T1000 (cell line): ENCODE measurements around the gene VGLL4.

Source experiments
- DNase-seq: peaks from one replicate; lab custom pipeline; 2025; ENCODE audit warnings: mixed read lengths; lab: John Stamatoyannopoulos, UW

VGLL4 gene

DNA sequence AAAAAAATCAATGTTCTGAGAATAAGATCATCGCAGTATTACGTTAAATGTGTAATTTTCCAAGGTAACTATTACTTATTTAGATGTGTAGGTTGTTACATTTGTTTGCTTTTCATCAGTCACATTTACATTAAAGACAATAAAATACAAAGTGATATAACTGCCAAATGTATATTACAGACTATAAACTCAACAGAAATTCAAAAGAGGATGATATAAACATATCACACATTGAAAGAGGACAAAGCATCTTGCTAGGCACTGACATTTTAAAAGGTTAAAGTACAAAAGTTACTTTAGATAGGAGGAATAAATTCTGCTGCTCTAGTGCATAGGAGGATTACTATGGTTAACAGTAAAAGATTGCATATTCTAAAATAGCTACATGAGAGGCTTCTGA lies 16.1 kb downstream of the VGLL4 start:
- DNase-seq, result no peak

DNA sequence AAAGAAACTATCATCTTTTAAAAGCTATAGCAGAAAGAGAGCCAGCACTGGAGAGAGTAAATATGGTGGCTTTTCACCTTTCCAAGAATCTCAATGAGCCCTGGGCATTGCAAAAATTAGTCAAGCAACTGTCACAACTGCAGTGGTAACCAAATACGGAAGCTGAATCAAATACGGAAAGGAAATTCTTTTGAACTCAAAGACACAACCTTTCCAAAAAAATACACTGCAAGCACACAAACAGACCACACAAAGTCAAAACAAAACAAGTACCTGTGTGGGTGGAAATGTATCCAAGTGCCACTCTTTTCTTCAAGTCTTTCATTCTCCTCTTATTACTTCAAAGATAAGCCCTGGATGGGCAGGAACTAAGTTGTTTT lies 17.6 kb downstream of the VGLL4 start:
- DNase-seq, result no peak

DNA sequence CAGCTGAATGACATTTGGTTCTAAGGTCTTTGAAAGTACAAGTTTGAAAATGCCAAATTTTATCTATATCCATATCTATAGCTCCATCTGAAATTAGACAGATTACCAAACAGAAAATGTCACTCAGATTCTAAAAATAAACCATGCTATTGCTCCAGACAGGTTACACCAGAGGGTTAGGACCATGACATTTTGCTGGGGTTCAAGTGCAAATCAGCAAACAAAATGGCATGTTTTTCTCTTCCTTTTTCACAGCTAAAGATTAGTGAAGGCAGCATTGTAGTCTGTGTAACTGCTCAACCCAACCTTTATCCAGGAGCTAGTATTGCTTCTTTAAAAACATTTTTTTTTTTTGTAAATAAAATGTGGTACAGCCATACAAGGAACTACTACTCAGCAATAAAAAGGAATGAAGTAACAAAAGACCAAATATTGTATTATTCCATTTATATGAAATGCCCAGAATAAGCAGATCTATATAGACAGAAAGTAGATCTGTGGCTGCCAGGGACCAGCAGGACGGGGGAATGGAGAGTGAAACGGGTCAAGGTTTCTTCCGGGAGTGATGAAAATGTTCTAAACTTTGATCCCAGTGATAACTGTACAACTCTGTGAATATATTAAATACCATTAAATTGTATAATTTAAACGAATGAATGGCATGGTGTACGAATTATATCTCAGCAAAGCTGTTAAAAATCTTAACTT lies 18.2 kb downstream of the VGLL4 start:
- no peak for DNase-seq

DNA sequence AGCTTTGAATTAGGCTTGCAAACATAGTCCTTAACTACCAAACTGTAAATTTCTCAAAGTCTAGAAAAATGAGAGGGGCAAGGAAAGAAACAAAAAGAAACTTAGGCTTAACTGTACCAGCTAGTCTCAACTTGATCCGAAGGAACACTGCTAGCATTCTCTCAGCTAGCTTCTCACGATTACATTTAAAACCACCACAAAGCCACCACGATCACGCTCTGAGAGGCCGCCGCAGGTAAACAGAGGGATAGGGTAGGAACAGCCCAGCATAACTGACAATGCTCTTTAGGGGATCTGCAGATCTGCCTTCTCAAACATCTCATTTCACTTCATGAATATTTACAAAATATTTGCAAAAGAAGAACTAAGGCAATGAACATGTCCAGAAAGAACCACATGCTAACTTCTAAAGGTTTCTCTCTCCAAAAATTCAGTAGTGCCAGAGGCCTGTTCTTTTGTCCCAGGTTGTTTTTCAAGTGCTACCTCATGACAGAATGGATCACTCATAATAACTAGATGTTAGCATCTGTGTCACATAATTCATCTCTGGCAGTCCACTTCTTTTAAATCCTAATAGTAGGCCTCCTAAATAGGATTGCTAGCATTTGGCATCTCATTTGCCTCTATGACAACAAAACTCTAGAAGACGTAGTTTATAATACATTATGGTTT lies 18.9 kb downstream of the VGLL4 start:
- DNase-seq, result no peak

DNA sequence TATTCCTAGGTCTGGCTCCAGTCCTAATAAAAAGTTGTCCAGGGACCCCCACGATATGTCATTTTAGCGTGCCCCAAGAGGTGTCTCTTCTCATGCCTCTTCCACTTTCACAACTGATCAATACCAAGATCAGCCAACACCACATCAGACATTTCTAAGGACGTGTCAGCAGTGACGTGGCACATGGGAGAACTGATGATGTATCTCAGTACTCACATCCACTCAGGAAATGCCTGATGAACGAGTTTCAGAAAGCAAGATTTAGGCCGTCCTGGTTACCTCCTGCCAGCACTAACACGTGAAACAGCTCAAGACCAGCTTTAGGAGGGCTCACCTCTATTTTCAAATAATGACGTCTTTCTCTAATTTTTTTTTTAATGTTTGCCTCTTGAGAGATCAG lies 19.6 kb downstream of the VGLL4 start:
- no peak for DNase-seq

DNA sequence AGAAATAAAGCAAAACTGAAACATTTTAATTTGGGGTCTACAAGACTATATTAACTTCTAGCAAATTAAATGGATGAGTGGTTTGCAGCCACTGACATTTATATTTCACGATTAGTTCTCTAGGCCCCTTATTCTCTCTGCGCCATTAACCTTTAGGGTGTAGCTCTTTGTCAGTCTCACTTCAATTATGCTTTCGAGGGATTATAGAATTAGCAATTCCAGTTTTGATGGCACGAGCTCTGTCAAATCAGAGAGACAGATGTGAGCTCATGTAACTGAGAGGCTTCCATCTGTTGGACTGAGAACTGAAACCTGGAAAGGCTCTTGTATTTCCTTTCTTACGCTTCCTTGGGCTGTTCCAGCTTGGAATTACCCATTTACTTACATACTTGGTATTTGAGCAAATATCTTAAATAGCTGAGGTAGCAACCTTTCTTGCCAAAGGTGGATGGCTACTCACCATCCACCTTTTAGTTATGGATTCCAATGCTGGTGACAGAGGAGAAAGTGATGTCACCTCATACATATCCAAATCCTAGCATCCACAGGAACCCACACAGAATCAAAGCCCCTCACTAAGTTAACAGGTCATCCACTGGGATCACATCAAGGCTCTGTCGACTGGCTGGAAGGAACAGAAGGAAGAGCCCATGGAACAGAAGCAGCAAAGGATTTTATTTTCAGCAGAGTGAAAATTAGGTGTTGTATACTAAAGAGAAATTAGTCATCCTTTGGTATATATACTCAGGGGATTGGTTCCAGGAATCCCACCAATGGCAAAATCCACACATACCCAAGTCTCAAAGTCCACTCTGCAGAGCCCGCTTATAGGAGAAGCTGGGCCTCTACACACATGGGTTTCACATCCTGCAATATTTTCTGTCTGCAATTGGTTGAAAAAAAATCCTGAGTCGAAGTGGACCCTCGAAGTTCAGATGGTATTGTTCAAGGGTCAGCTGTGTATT lies 20.8 kb downstream of the VGLL4 start:
- DNase-seq, result no peak

DNA sequence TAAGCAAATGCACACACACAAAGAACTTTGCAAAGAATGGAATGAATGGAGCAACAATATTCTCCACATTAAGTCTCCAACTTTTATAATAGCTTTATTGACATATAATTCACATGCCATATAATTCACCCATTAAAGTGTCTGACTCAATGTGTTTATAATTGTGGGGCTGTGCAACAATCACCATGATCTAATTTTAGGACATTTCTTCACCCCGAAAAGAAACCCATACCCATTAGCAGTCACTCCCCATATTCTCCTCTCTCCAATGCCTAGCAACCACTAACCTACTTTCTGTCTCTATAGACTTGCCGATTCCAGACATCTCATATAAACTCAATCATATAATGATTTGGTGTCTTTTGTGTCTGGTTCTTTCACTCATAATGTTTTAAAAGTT lies 22.6 kb downstream of the VGLL4 start:
- DNase-seq, result no peak

DNA sequence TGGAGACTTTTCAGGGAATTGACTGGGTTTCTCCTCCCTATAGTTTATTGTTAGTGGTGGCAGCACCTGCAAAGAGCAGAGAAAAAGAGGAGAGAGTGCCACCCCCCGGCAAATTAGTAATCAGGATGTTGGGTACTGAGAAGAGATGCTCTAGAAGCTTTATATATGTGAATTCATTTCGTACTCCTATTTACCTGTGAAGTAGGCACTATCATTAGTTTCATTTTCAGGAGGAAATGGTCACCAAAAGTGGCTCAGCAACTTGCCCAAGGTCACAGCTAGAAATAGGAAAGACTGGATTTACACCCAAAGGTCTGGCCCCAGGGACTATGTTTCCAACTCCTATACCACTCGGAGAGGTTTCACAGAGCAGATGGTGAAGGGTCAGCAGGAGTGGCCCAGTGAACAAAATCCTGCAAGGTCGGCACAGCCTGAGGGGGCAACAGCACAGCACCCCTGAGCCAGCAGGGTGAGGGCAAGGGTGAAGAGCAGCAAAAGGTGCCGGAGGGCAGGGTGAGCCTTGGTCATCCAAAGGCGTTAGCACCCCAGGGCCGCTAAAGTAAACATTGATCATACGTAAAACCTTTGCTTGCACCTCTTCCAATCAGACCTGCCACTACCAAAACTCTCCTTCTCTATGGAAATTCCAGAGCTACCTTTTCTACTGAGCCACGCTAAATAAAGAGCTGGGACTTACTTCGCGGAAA lies 23.6 kb downstream of the VGLL4 start:
- no peak for DNase-seq

DNA sequence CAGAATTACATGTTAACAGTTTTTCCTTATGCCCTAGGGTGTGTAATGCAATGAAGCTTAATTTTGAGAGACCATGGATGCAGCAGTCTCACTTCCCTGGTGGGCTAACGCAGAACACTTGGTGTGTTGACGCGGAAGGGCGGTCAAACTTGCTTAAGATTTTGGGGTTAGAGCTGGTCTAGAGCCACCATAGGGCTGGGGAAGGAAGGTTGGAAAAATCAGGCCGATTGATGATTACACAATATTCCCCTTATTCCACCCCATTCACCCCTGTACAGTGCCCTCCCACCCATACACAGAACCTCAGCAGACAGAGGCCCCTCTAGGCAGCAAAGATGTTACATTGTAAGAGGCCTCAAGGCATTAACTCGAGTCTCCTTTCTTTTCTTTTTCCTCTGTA lies 24.3 kb downstream of the VGLL4 start:
- DNase-seq, result no peak

DNA sequence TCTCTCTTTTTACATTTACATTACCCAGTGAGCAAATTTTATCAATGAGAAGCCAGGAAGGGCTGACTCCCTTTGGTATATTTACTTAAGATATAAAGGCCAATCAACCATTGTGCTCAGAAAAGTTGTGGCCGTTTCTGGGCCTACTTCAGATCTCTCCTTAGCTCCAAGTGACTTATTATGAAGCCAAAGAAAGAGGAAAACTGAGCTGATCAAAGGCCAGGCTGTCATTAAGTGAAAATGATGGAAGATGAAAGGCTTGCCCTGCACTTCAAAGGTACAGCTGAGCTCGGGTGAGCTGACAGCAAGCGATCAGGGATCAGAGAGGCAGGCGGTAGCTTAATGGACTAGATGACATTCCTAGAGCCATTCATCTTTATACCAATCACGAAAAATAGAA lies 24.8 kb downstream of the VGLL4 start:
- no peak for DNase-seq

DNA sequence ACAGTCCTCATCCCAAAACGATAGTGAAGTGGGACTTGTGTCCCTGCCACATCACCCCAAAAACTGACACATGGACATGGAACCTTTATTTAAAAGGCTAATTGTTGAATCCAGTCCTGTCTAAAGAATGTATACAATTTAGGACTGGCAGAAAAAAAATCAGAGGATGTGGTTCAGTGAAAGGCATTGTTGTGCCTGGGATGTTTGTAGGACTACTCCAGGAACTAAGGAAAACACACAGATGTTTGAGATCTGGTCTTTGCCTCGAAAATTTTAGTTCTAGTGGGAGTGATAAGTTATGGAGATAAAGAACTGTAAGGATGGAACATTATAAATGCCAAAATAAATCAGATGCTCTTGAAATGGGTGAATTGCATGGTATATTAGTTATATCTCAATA lies 27.2 kb downstream of the VGLL4 start:
- no peak for DNase-seq

DNA sequence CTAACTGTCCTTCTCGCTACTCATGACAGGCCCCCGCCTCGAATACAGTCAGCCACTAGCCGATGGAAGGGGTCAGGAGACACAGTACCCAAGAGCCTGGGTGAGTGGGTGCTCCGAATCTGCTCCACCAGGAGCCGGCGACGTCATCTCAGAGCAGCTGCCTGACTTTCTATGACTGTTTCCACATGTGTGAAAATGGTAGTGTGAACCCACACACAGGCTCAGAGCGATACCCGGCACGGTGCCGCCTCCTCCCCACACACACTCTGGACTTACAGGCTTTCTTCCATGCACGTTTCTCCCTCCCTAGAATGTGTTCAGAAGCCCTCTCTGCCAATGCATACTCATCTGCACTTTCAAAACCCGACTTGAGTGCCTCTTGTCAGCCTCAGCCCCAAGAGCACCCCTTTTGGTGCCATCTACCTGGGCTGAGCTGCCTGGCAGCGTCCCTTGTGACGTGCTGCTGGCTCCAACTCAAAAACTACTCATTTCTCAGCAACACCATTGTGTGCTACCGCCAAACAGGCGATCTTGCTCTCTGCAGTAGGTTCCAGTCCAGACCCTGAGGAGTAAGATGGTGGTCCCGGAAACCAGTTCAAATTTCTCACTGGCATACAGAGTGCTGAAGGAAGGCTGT lies 29.7 kb downstream of the VGLL4 start:
- no peak for DNase-seq

DNA sequence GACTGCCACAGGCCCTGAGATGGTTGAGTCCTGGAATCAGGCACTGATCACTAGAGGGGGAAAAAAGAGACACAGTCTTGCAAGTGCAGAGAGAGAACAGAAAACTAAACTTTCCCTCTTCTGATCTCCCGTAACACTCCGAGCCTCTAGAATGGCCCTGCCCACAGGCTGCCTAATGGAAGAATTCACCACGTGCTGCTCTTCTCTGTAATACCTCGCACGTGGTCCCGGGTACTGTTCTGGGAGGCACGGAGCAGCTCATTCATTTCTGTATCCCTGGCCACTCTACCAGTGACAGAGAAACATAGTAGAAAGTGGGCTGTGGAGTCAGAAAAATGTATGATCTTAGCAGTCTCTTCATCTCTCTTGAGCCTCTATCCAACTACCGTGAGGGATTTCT lies 30.4 kb downstream of the VGLL4 start:
- no peak for DNase-seq

DNA sequence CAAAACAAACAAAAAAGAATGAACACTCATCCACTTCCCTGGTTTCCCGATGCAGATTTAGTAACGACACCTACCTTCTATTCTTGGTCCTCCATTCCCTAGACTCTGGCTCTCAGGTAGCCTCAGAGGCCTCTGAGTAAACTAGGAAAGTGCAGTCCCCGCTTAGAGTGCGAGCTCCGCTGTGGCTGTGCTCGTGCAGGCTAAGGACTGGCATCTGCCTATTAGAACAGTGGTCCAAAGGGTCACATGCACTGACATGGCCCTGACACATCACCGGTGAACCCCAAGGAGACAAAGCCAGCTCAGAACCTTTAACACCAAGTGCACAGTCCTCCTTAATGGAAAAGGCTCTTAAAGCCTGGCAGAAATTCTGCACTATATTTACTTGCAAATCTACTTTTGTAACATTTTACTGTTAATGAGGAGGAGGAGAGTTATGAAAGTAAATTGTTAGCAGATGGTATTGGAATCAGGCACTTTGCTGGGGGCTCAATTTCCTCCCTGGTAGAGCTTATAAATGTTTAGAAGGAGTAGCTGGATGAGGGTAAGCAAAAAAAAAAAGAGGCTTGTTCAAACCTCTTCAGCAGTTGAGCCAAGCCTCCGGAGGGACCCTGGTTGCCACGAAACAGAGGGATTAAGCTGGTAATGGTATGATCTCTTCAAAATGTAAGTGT lies 31.1 kb downstream of the VGLL4 start:
- no peak for DNase-seq

DNA sequence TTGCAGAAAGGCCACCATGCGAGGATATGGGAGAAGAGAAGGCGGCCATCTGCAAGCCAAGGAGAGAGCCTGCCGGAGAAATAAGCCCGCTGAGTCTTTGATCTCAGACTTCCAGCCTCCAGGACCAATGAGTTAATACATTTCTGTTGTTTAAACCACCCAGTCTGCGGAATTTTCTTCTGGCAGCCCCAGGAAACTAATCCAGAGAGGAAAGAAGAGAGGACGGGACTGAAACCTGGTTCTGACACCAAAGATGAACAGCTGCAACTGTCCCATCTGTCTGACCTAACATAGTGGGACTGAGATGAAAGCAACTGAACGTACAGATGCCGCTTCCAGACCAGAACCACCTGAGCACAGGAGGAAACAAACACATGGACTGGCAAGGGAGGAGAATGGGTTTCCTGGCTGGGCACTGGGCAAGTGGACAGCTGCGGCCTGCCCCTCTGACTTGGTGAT lies 32.3 kb downstream of the VGLL4 start:
- DNase-seq, result no peak

DNA sequence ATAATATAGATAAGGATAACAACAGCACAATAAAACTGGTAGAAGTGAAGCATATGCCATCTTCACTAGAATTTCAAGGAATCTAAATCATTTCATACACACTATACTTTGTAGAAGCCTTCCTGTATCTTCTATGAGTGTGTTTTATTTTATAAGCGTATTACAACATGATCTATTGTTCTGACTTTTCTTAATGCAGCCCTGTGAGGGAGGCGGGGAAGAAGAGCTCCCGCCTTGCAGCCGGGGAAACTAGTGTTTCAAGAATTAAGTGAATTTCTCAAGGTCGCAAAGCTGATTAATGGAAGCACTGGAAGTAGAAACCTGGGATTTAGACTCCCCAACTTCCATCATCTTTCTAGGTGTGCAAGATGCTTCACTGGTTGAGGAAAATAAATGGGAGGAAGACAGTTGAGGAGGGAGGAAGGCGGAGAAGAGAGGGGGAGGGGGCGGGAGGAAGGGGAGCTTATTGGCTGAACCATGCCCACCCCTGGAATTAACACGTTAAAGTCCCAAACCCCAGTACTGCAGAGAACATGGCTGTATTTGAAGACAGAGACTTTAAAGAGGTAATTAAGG lies 32.9 kb downstream of the VGLL4 start:
- DNase-seq, result no peak

DNA sequence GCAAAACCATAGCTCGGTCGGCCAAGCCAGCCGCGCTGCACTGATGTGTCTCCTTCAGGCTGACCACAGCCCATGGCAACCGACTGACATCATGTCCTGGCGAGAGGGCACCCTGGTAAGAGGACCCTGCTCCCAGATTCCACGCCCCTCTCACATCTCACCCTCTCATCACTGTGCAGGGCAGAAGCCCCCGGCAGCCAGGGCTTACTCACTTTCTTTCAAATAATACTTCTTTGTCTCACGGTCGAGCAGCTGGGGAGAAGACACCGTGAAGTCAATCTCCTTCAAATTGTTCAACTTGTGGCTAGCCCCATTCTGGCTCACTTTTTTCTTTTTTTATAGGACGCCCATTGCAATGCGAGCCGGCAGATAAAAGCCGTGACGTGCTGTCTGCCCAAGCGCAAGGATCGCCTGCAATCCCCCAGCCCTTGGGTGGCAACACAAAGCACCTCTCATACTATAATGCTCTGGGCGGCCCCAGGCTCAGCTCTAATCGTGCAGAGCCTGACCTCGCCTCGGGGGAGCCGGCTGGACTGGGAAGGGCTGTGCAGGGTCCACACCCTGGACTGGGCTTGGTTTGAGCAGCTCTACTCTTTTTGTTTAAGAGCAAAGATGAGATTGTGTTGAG lies 33.6 kb downstream of the VGLL4 start:
- DNase-seq, result no peak

DNA sequence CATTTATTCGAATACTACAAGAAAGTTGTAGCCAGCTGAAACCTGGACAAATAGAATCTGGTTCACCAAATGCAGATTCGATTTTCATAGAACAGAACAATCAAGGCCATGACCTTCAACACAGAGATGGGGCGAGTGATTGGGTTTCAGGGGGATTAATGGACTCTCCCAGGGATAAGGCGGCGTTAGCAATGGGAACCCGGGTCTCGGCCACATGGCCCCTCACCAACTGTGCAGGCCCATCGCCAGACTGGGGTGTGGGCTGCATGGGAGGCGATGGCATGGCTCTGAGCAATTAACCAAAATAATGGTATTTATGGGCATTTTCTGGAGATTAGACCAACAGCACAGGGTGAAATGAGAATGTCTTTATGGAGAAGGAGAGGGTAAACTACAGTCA lies 34.2 kb downstream of the VGLL4 start:
- no peak for DNase-seq

DNA sequence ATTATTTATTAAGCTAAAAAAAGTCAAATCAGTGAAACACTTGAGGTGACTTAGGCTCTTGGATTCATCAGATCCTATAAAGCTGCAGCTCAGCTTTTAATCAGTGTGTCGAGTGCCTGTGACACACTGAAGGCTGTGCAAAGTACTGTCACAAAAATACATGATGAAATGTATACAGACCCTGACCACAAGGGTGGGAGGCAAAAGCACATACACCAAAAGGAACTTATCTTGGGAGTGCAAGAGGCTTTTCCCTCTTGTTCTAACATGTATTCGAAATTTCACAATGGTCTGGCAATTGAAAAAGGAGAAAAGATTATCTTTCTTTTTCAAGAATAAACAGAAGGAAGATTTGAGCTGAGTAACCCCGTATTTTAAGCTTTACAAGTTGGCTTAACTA lies 35.9 kb downstream of the VGLL4 start:
- no peak for DNase-seq

DNA sequence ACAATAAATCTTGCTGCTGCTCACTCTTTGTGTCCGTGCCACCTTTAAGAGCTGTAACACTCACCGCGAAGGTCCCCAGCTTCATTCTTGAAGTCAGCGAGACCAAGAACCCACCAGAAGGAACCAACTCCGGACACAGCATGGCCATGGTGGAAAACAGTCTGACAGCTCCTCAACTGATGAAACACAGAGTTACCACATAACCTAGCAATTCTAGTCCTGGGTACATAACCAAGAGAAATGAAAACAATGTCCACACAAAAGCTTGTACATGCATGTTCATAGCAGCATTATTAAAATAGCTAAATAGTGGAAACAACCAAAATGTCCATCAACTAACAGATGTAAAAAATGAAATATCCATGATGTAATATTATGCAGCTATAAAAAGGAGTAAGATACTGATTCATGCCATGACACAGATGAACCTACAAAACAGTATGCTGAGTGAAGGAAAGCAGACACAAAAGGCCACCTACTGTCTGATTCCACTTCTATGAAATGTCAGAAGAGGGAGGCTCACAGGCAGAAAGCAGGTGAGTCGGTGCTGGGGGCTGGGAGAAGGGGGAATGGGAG lies 36.8 kb downstream of the VGLL4 start:
- no peak for DNase-seq
